Stimulated activated effector memory CD8-positive, alpha-beta T cell treated with anti-CD3 and anti-CD28 coated beads, Interleukin-12 subunit alpha, Interleukin-12 subunit beta, amount 100 ng/mL, for 72 hours (primary cell): Measurements from ENCODE around the gene KCNQ1OT1.

Experiments
- ATAC-seq: fragments of 150-1000 bp; cut with Tn5 transposase; 2 replicates; pipeline ENCODE4 v1.10.0; 2021
- DNase-seq, 2 donors: peaks; one replicate each; pipeline ENCODE4 v3.0.0; 2021 to 2022; ENCODE audit warnings: low spot score in 2 of 2
- H3K27ac Mint-ChIP-seq: one replicate; pipeline ENCODE4 v1.8.0; 2022; ENCODE audit warnings: mild to moderate bottlenecking, mixed read lengths
- H3K36me3 Mint-ChIP-seq: one replicate; pipeline ENCODE4 v1.8.0; 2022; ENCODE audit warnings: mild to moderate bottlenecking, mixed read lengths
- H3K4me1 Mint-ChIP-seq: one replicate; pipeline ENCODE4 v1.8.0; 2022; ENCODE audit warnings: mixed read lengths
- H3K4me3 Mint-ChIP-seq: one replicate; pipeline ENCODE4 v1.8.0; 2022; ENCODE audit warnings: mild to moderate bottlenecking, mixed read lengths
- H3K9me3 Mint-ChIP-seq: one replicate; pipeline ENCODE4 v1.8.0; 2022; ENCODE audit warnings: mixed read lengths

KCNQ1OT1 gene

DNA sequence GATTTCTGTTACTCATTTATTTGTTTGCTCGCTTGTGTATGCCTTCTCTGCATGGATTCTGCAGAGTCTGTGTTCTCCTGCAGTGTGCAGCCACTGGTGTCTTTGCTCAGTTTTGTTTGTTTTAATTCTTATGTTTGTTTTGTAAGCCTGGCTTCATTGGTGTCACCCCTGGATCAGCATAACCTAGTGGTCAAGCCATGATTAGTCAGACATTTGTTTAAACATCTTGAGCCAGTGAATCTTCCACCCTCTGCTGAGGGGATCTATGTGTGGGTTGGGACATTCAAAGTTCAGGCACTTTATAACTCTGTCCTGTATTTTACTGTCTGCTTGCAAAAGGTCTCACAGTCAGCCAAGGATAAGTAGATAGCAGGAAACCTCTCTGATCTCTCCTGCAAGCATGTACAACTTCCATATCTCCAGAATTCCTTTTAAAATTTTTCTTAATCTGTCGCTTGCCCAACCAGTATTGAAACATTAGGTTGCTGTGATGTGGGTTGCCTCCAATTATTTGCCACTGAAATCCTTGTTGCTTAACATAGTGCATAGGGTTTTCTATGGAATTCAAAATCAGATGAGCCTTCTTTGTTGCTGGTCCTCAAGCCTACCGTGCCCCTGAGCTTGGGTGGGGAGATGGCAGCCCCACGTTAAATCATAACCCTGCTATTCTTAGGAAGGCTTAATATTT, 86.8 kb downstream of the KCNQ1OT1 start:
- Mint-ChIP-seq H3K27ac (no peak overlapping the region), H3K36me3 (no peaks in the 10 kb centered on the region), H3K4me1 (no peaks in the 10 kb centered on the region), H3K9me3 (peaks cover 14% of the 10 kb centered on the region), H3K4me3 (no peak overlapping the region)
- ATAC-seq (no peak), DNase-seq (no peak)

DNA sequence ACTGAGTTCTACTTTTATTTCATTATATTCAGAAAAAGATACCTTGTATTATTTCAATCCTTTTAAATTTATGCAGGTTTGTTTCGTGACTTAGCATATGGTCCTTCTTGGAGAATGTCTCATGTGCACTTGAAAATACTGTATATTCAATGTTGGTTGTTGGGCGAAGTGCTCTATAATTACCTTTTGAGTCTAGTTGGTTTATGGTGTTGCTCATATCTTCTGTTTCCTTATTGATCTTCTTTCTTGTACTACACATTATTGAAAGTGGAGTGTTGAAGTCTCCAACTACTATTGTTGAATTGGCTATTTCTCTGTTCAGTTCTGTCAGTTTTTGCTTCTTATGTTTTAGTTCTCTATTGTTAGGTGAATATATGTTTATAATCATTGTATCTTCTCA, 90.4 kb downstream of the KCNQ1OT1 start:
- Mint-ChIP-seq H3K9me3 (peaks cover 17% of the 10 kb centered on the region), H3K4me3 (no peak overlapping the region), H3K36me3 (no peaks in the 10 kb centered on the region), H3K4me1 (no peaks in the 10 kb centered on the region), H3K27ac (no peak overlapping the region)
- no peak for ATAC-seq
- no peak for DNase-seq

DNA sequence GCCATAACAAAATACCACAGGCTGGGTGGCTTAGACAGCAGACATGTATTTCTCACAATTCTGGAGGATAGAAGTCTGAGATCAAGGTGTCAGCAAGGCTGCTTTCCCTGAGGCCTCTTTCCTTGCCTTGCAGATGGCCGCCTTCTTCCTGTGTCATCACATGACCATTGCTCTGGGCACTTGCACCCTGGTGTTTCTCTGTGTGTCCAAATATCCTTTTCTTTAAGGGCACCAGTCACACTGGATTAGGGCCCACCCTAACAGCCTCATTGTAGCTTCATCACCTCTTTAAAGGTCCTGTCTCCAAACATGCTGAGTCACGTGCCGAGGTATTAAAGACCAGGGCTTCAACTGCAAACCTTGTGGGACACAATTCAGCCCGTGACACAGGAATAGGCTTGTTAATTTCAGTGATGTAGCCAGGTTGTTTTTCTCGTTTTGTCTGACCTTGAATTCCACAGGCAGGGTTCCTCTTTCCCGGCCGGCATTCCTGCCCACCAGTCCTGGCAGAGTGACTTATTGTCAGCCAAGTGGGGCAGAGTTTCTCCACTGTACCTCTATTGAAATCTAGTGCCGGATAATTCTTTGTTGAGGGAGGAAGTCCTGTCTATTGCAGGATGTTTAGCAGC, 100.1 kb downstream of the KCNQ1OT1 start:
- no peak for DNase-seq
- no peaks in the 10 kb centered on the region for H3K4me1 Mint-ChIP-seq
- H3K9me3 Mint-ChIP-seq = peaks cover 11% of the 10 kb centered on the region
- ATAC-seq = no peak
- H3K36me3 Mint-ChIP-seq = no peaks in the 10 kb centered on the region
- H3K4me3 Mint-ChIP-seq = no peak overlapping the region
- no peak overlapping the region for H3K27ac Mint-ChIP-seq

DNA sequence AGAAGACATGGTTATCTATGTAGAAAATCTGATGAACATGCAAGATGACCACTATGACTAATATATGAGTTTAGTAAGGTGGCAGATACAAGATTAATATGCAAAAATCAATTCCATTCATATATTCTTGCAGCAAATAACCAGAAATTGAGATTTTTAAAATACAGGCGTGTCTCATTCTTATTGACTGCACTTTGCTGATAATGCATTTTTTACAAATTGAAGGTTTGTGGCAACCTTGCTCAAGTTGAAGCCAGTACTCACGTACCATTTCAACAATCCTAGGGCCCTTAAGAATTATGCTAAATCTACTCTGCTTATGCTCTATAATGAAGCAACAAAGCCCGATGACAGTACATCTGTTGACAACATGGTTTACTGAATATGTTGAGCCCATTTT, 104.6 kb downstream of the KCNQ1OT1 start:
- Mint-ChIP-seq H3K27ac (no peak overlapping the region), H3K9me3 (peaks cover 11% of the 10 kb centered on the region), H3K36me3 (no peaks in the 10 kb centered on the region), H3K4me3 (no peak overlapping the region), H3K4me1 (no peaks in the 10 kb centered on the region)
- DNase-seq (no peak), ATAC-seq (no peak)

DNA sequence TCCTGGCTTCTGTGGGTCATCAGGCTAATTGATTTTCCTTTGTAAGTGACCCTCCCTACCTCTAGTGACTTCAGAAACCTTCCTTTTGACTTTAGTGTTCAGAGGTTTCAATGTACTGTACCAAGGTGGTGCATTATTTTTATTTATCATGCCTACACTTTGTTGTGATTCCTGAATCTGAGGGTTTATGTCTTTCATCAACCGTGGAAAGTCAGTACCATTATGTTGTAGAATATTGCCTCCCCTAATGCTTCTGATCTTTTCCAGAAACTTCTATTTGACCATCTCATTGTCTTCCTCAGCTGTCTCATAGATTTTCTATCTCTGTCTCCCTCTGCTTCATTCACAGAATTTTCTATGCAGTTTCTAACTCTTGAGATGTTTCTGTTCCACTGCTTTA, 105.5 kb downstream of the KCNQ1OT1 start:
- ATAC-seq (no peak), DNase-seq (no peak)
- Mint-ChIP-seq H3K27ac (no peak overlapping the region), H3K4me3 (no peak overlapping the region), H3K4me1 (no peaks in the 10 kb centered on the region), H3K9me3 (peaks cover 11% of the 10 kb centered on the region), H3K36me3 (no peaks in the 10 kb centered on the region)

DNA sequence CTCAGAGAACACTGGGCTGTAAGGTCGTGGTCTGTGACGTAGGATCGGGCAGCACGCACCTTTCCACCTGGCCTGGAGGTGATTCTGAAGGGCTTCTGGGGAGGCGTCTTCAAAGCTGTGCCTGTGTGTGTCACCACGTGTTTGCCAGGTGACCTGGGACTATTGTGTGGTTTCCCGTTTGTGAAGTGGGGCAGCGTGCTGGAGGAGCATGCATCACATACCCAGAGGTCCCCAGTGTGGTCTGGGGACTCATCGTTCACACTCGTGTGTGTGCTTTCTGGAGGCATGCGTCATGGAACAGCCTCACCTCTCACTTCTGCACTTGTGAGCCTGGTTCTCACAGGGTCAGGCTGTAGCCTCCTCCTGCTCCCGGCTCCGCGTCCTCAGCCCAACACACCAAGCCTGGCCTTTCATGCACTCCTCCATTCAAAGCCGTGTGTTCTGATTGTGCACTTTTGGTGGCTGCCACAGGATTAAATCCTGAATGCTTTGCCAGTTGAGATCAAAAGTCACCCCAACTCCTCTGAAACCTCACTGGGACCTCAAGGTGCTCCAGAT, 106.3 kb downstream of the KCNQ1OT1 start:
- Mint-ChIP-seq H3K27ac (no peak overlapping the region), H3K9me3 (peaks cover 7% of the 10 kb centered on the region), H3K4me3 (no peak overlapping the region), H3K36me3 (no peaks in the 10 kb centered on the region), H3K4me1 (no peaks in the 10 kb centered on the region)
- DNase-seq (no peak), ATAC-seq (peak; percentile 11)

DNA sequence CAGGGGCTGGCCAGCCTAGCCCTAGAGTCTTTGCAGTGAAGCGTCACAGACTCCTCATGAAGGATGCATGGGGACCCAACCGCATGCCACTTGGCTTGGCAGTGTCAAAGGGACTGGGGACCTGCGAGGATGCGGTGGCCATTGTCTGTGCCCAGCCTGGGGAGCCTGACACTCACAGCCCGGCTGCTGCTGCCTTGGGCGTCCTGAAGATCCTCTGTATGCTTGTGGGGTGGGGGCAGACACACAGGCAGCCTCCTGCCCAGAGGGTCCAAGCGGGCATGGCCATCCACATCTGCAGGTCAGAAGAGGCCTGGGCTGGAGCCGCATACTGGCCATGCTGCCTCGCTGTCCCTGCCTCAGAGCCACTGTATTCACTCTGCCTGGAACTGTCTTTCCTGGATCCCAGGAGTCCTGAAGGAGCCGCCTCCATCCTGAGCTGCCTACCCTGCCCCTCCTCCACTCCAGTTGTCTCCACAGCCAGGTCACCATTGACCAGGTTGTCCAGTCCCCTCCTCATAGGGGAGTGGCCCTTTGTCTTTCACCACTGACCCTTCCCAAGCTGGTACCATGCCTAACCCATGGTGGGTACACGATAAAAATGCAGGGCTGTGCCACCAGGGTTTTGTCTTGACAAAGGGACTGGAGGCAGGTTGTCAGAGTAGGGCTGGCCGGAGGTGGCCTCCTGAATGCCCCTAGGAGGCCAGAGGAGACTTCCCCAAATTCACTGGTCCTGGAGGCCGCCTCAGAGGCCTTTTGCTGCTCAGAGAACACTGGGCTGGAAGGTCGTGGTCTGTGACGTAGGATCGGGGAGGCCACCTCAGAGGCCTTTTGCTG, 107.0 kb downstream of the KCNQ1OT1 start:
- Mint-ChIP-seq H3K9me3 (peaks cover 3% of the 10 kb centered on the region), H3K4me1 (no peaks in the 10 kb centered on the region), H3K36me3 (no peaks in the 10 kb centered on the region), H3K4me3 (no peak overlapping the region), H3K27ac (no peak overlapping the region)
- ATAC-seq = peak; percentile 18
- no peak for DNase-seq

DNA sequence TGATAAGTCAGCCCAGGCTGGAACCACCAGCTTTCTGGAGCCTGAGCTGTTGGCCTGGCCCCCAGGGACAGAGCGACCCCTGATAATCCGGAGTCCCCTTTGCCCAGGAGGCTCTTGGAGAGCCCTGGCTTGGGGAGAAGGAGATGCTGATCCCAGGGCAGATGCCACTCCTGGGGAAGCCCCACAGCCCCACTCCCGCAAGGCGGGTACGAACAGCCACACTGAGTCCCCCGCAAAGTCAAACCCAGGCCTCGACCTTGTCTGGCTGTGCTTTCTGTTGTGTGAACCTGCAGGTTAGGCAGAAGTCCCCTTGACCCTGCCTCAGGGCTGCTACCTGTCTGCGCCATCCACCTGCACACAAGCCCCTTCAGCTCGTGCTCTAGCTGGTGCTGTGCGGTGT, 108.0 kb downstream of the KCNQ1OT1 start:
- H3K4me1 Mint-ChIP-seq = no peaks in the 10 kb centered on the region
- H3K9me3 Mint-ChIP-seq = no peaks in the 10 kb centered on the region
- DNase-seq (no peak), ATAC-seq (no peak)
- no peak overlapping the region for H3K4me3 Mint-ChIP-seq
- no peaks in the 10 kb centered on the region for H3K36me3 Mint-ChIP-seq
- H3K27ac Mint-ChIP-seq = no peak overlapping the region

DNA sequence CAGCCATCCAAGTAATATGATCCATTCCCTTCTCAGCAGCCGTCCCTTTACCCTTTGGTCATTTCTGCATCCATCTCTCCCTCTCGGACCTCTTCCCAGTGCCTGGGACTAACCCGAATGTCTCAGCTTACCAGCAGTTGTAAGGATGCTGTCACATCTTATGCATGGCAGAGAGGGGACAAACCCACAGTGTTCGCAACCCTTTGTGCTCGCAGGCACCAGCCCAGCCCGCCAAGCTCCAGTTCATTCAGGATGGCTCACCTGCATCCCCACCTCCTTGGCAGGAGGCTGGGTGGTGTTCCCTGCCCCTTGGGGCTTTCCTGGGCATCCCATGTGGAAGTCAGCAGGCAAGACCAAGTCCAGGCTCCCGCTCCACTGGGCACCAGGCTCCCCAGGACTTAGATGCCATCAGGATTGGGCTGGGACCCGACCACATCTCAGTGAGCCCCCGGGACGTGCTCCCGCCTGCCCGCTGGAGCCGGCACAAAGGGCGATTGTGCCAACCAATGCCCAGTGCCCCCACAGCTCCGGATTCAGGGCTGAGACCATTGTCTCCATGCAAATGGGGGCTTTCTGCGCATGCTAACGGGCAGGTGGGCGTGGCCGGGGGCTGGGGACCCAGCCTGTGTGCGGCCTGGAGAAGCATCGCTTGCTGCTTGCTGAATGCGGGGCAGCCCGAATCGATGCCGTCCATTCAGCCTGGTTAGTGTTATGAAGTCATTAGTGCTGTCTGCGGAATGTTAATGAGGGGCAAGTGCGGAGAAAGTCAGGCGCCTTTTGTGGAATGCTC, 108.6 kb downstream of the KCNQ1OT1 start:
- Mint-ChIP-seq H3K9me3 (no peaks in the 10 kb centered on the region), H3K27ac (no peak overlapping the region), H3K4me3 (no peak overlapping the region), H3K4me1 (no peaks in the 10 kb centered on the region), H3K36me3 (no peaks in the 10 kb centered on the region)
- ATAC-seq = no peak
- DNase-seq = no peak

DNA sequence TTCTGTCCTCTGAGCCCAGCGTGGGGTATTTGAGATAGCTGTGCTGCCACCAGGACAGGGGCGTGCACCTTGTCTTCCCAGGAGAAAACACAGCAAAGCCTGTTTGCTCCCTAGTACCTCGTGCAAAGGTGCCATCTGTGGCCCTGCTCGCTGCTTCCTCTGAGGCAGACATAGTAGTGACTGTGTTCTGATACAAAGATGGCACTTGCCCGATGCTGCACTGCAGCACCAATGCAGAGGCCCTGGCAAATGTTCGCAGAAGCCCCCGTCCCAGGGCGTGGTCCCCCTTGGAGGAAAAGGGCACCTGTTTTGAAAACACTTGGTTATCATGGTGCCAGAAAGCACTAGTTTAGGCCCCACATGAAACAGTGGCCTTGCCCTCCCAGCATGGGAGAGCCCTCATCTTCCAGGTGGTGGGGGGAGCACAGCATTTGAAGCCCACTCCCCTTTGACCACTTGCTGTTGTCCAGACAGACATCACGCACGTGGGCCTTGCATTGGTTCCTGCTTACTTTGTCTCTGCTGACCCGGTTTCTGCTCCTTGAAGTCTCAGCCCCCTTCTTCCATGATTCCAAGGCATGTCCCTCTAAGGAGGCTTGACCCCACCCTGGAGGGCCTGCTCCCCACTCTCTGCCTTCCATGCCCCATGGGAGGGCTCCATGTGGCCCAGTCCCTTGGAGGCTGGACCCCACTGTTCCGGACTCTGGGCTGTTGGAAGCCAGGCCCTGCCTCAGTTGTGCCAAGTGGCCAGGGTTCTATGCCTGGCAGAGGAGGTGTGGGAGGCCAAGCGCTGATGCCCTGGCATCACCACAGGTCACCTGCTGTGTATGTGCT, 109.4 kb downstream of the KCNQ1OT1 start:
- DNase-seq (no peak), ATAC-seq (no peak)
- H3K36me3 Mint-ChIP-seq = no peaks in the 10 kb centered on the region
- H3K9me3 Mint-ChIP-seq = no peaks in the 10 kb centered on the region
- H3K4me3 Mint-ChIP-seq = no peak overlapping the region
- H3K4me1 Mint-ChIP-seq = no peaks in the 10 kb centered on the region
- no peak overlapping the region for H3K27ac Mint-ChIP-seq

DNA sequence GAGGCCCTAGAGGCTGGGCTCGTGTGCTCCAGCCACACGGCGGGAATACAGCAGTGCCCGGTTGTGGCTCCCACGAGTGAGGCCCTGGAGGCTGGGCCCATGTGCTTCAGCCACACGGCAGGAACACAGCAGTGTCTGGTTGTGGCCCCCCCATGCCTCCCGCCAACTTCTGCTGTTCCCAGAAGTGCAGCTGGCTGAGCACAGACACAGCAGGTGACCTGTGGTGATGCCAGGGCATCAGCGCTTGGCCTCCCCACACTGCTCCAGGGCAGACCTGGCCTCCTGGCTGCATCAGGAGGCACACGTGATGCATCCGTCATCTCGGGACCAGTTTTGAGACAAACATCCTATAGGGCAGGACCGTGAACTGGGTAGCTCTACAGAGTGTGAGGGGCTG, 110.3 kb downstream of the KCNQ1OT1 start:
- Mint-ChIP-seq H3K36me3 (no peaks in the 10 kb centered on the region), H3K4me1 (no peaks in the 10 kb centered on the region), H3K9me3 (no peaks in the 10 kb centered on the region), H3K4me3 (no peak overlapping the region), H3K27ac (no peak overlapping the region)
- ATAC-seq = no peak
- no peak for DNase-seq

DNA sequence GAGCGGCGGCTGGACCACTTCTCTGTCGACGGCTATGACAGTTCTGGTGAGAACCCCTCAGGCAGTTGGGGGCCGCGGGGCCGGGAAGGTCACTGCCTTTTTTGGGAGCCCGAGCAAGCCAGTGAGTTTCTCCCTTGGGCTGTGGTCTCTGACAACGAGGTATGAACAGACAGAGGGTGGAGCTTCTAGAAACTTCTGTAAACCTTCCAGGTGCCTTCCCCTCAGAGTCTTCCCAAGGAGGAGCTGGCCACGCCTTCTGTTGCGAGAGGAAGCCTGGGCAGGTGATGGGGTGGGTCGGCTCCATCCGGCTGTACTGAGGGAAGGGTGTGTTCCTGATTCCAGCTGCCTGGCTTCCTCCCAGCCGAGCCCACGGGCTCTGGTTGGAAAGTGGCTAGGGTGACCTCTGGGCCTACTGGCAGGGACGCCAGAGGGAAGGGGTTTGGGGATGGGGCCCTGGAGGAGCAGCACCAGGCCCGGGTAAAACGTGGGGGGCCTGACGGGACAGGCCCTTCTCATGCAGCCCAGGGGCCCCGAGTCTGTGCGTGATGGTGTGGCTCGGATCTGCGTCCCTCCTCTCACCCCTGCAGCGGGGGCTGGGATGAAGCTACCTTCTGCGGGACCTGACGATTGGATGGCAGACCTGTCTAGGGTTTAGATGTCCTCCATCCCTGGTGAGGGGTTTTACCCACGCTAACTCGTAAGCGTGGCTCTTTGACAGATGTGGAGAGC, 110.8 kb downstream of the KCNQ1OT1 start:
- Mint-ChIP-seq H3K4me3 (no peak overlapping the region), H3K4me1 (no peaks in the 10 kb centered on the region), H3K9me3 (no peaks in the 10 kb centered on the region), H3K36me3 (no peaks in the 10 kb centered on the region), H3K27ac (no peak overlapping the region)
- DNase-seq = no peak
- no peak for ATAC-seq

DNA sequence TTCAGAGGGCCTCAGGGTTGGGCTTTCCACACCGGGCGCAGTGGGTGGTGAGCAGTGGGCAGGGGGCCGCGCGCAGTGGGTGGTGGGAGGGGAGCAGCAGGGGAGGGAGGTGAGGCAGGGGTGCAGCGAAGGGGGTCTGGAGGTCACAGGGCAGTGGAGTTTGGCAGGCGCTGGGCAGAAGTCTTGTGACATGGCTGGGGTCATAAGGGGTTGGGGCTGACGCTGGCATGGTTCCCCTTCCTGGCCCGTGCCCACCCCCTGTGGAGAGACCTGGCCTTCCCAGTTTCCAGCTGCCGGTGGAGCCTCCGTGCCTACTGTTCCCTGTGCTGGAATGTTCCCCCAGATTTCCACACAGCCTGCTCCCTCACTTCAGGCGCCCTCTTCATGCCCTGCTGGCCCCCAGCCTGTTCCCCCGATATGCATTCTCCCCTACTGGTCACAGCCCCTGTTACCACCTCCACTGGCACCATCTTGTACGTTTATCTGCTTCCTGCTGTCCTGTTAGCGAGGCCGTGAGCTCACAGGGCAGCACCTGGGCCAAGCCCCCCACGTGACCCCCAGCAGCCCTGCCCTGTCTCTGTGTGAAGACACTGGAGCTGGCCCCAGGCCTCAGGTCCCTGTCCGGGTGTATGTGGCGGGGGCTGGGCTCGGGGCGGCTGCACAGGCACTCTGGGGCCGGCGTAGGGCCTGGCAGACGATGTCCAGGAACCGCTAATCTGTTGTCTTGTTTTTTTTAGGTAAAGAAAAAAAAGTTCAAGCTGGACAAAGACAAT, 111.6 kb downstream of the KCNQ1OT1 start:
- Mint-ChIP-seq H3K4me3 (no peak overlapping the region), H3K9me3 (no peaks in the 10 kb centered on the region), H3K36me3 (no peaks in the 10 kb centered on the region), H3K4me1 (no peaks in the 10 kb centered on the region), H3K27ac (no peak overlapping the region)
- no peak for DNase-seq
- no peak for ATAC-seq
